Prostate gland (tissue), 2 donors: ENCODE measurements around the gene CREB3L2.

Experiments
- POLR2A ChIP-seq: fragments of 450-650 bp; IDR thresholded peaks from one replicate; pipeline ENCODE4 v1.6.1; 2016; ENCODE audit warnings: antibody characterized with exemption, mild to moderate bottlenecking
- POLR2AphosphoS5 ChIP-seq: sonication (generic); formaldehyde crosslinking; IDR thresholded peaks from one replicate; pipeline ENCODE4 v1.6.1; 2017; ENCODE audit warnings: antibody characterized with exemption
- TF ChIP-seq, protein P1 (sequence below), 4 experiments: fragments of 200-600 bp in 2 of 4; fragments of 450-650 bp in 2 of 4; sonication (generic) in 2 of 4; IDR thresholded peaks; 1 replicate in 3 of 4; 2 replicates in 1 of 4; pipeline ENCODE4 v1.5.1; 2016 to 2019; ENCODE audit warnings: antibody characterized with exemption in 4 of 4, mild to moderate bottlenecking in 2 of 4, moderate library complexity in 2 of 4

GRCh38 chr7:138001529-138002095, at the start of gene CREB3L2:
- TF ChIP-seq, protein P1, sequence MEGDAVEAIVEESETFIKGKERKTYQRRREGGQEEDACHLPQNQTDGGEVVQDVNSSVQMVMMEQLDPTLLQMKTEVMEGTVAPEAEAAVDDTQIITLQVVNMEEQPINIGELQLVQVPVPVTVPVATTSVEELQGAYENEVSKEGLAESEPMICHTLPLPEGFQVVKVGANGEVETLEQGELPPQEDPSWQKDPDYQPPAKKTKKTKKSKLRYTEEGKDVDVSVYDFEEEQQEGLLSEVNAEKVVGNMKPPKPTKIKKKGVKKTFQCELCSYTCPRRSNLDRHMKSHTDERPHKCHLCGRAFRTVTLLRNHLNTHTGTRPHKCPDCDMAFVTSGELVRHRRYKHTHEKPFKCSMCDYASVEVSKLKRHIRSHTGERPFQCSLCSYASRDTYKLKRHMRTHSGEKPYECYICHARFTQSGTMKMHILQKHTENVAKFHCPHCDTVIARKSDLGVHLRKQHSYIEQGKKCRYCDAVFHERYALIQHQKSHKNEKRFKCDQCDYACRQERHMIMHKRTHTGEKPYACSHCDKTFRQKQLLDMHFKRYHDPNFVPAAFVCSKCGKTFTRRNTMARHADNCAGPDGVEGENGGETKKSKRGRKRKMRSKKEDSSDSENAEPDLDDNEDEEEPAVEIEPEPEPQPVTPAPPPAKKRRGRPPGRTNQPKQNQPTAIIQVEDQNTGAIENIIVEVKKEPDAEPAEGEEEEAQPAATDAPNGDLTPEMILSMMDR (IDR thresholded peaks at IDR 0.05), result no peak
- TF ChIP-seq POLR2A, result peak; percentile 83
- TF ChIP-seq POLR2AphosphoS5, result no peak
